ENCODE data around the gene LY6G6C. TPM values are rescaled to one million over a fixed set of nuclear protein-coding genes. Genes with fewer than 3 reads are reported as not detected.

Gene LY6G6C
- total and polyA plus RNA-seq, 2 of the 13 experiments (the other 11 are each of a cell fraction or from before 2014, with no cell fraction given): 0.15 TPM; not detected in 1

GRCh38 chr6:31734821-31735406 is 13.4 kb upstream of the LY6G6C start:
- in situ Hi-C loops (cut with HindIII; ENCODE audit: extremely low pct_ligation_motif_present, low pct_unique_long_range_greater_than_20kb): loop anchor here (5.0 kb wide), 1 partner anchor 32 kb away; no protein-coding TSS in a partner anchor
- Histone ChIP-seq H3K9me3 (ENCODE audit: low read length) (no peaks in the 10 kb centered on the region), H3K9ac (ENCODE audit: insufficient read depth, low read depth, low read length) (peak overlapping the region; percentile 98), H3K4me3 (replicated peaks in 1 of 3; ENCODE audit: insufficient read depth in 1 of 3, low read depth in 2 of 3, low read length in 3 of 3) (peak overlapping the region; percentile 71 to 92 (median 92)), H3K4me1 (ENCODE audit: insufficient read depth, low read length) (peaks cover 72% of the 10 kb centered on the region), H3K4me2 (ENCODE audit: low read depth, low read length) (peak overlapping the region; percentile 98), H3K36me3 (replicated peaks in 1 of 2; ENCODE audit: control insufficient read depth in 1 of 2, insufficient read depth in 2 of 2, low read length in 2 of 2) (peaks cover 18 to 42% of the 10 kb centered on the region in 2 experiments), H2AFZ (ENCODE audit: low read length) (no peak overlapping the region), H3K27ac (ENCODE audit: extremely low read length, insufficient read depth, low read length) (peak overlapping the region; percentile 99), H3K27me3 (ENCODE audit: control insufficient read depth in 1 of 2, insufficient read depth in 2 of 2, low read length in 2 of 2) (no peaks in the 10 kb centered on the region; a peak in 1 of 5 replicates), H3K79me2 (ENCODE audit: insufficient read depth, low read length) (peaks cover 41% of the 10 kb centered on the region), H4K20me1 (ENCODE audit: insufficient read depth, low read length) (peaks cover 33% of the 10 kb centered on the region; the same call in 1 of the 2 replicates)
- 1% methylated on average over 17 of the region's 18 CpGs for WGBS (ENCODE audit: low lambda C conversion rate)
- ChIA-PET CTCF (ENCODE audit: low intra/inter-chr PET ratio, low total read pairs) (interaction anchor here (1.3 kb wide), 1 partner anchor 35 kb away, joined by 3 read pairs; no protein-coding TSS in a partner anchor), POLR2A (interaction anchor here (0.7 to 11.3 kb wide), 23 partner anchors 11 to 353 kb away, joined by 3 to 279 read pairs (median 40); partner anchors contain the start of genes ABHD16A, APOM, BAG6 and C6orf47)
- FAIRE-seq: no peak
- DNase-seq (ENCODE audit: low spot score): peak; percentile 65
- BruUV-seq (replicated peaks): no TSS peak
- intact Hi-C loops (cut with micrococcal nuclease; ENCODE audit: unreplicated experiment): loop anchor here (5.0 kb wide), 2 partner anchors 33 to 72 kb away; partner anchors contain the start of genes ABHD16A and LSM2
- no peak for ATAC-seq
- TF ChIP-seq NFATC3 (CRISPR knock-in tag; IDR thresholded peaks at IDR 0.05): no peak
- peak; percentile 13; the same call in 1 of the 2 replicates for TF ChIP-seq GATAD1 (CRISPR knock-in tag; IDR thresholded peaks at IDR 0.05)
- TF ChIP-seq SAP130 (CRISPR knock-in tag; IDR thresholded peaks at IDR 0.05; ENCODE audit: low read depth): peak; percentile 87
- peak; percentile 81 for TF ChIP-seq ZFX (CRISPR knock-in tag; IDR thresholded peaks at IDR 0.05; ENCODE audit: low read depth)
- peak; percentile 23; the same call in 1 of the 2 replicates for TF ChIP-seq ZFP91 (CRISPR knock-in tag; IDR thresholded peaks at IDR 0.05; ENCODE audit: borderline replicate concordance)
- no peak for TF ChIP-seq GABPA (IDR thresholded peaks at IDR 0.05; ENCODE audit: low read depth, low read length)
- peak; percentile 77 for TF ChIP-seq GABPA (CRISPR knock-in tag; IDR thresholded peaks at IDR 0.05; ENCODE audit: low read depth)
- 0 out of 2 replicates have a peak, but pooled peaks have one; percentile 32 for TF ChIP-seq GFI1 (CRISPR knock-in tag; IDR thresholded peaks at IDR 0.05; ENCODE audit: borderline replicate concordance)
- TF ChIP-seq ZFYVE20 (CRISPR knock-in tag; IDR thresholded peaks at IDR 0.05; ENCODE audit: borderline replicate concordance, low read depth): no peak
- 0 out of 2 replicates have a peak, but pooled peaks have one; percentile 12 for TF ChIP-seq ZNF543 (CRISPR knock-in tag; IDR thresholded peaks at IDR 0.05)
- TF ChIP-seq, protein P1, sequence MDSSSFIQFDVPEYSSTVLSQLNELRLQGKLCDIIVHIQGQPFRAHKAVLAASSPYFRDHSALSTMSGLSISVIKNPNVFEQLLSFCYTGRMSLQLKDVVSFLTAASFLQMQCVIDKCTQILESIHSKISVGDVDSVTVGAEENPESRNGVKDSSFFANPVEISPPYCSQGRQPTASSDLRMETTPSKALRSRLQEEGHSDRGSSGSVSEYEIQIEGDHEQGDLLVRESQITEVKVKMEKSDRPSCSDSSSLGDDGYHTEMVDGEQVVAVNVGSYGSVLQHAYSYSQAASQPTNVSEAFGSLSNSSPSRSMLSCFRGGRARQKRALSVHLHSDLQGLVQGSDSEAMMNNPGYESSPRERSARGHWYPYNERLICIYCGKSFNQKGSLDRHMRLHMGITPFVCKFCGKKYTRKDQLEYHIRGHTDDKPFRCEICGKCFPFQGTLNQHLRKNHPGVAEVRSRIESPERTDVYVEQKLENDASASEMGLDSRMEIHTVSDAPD (CRISPR knock-in tag; IDR thresholded peaks at IDR 0.05): no peak
- TF ChIP-seq RCOR2 (CRISPR knock-in tag; IDR thresholded peaks at IDR 0.05): no peak
- TF ChIP-seq MBD4 (IDR thresholded peaks at IDR 0.05; ENCODE audit: borderline replicate concordance, low read length): no peak
- no peak for TF ChIP-seq XBP1 (CRISPR knock-in tag; IDR thresholded peaks at IDR 0.05)
- TF ChIP-seq ZSCAN9 (CRISPR knock-in tag; IDR thresholded peaks at IDR 0.05; ENCODE audit: borderline replicate concordance): no peak
- TF ChIP-seq, protein P2, sequence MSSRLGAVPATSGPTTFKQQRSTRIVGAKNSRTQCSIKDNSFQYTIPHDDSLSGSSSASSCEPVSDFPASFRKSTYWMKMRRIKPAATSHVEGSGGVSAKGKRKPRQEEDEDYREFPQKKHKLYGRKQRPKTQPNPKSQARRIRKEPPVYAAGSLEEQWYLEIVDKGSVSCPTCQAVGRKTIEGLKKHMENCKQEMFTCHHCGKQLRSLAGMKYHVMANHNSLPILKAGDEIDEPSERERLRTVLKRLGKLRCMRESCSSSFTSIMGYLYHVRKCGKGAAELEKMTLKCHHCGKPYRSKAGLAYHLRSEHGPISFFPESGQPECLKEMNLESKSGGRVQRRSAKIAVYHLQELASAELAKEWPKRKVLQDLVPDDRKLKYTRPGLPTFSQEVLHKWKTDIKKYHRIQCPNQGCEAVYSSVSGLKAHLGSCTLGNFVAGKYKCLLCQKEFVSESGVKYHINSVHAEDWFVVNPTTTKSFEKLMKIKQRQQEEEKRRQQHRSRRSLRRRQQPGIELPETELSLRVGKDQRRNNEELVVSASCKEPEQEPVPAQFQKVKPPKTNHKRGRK (CRISPR knock-in tag; IDR thresholded peaks at IDR 0.05): peak; percentile 10; the same call in 1 of the 2 replicates
- 0 out of 2 replicates have a peak, but pooled peaks have one; percentile 45 for TF ChIP-seq MEIS2 (CRISPR knock-in tag; IDR thresholded peaks at IDR 0.05)
- TF ChIP-seq ZBTB44 (CRISPR knock-in tag; IDR thresholded peaks at IDR 0.05): no peak

Data from HepG2 (cell line).